Subcutaneous adipose tissue (tissue), 4 donors: ENCODE measurements around the gene RASGRF1. TPM values are rescaled to one million over a fixed set of nuclear protein-coding genes. Genes with fewer than 3 reads are reported as not detected.

Experiments
- total RNA-seq, 4 donors: library from RNA; depleted of rRNA; stranded (reverse); fragments of >200 nt; gene quantifications; one replicate each; pipeline ENCODE4 v1.1.0, GENCODE V29; 2016
- TF ChIP-seq, protein P1 (sequence below): fragments of 450-650 bp; IDR thresholded peaks from one replicate; pipeline ENCODE4 v1.5.1; 2016; ENCODE audit warnings: low read depth, mild to moderate bottlenecking, control low read depth, antibody characterized with exemption, moderate library complexity

Gene RASGRF1, protein sequence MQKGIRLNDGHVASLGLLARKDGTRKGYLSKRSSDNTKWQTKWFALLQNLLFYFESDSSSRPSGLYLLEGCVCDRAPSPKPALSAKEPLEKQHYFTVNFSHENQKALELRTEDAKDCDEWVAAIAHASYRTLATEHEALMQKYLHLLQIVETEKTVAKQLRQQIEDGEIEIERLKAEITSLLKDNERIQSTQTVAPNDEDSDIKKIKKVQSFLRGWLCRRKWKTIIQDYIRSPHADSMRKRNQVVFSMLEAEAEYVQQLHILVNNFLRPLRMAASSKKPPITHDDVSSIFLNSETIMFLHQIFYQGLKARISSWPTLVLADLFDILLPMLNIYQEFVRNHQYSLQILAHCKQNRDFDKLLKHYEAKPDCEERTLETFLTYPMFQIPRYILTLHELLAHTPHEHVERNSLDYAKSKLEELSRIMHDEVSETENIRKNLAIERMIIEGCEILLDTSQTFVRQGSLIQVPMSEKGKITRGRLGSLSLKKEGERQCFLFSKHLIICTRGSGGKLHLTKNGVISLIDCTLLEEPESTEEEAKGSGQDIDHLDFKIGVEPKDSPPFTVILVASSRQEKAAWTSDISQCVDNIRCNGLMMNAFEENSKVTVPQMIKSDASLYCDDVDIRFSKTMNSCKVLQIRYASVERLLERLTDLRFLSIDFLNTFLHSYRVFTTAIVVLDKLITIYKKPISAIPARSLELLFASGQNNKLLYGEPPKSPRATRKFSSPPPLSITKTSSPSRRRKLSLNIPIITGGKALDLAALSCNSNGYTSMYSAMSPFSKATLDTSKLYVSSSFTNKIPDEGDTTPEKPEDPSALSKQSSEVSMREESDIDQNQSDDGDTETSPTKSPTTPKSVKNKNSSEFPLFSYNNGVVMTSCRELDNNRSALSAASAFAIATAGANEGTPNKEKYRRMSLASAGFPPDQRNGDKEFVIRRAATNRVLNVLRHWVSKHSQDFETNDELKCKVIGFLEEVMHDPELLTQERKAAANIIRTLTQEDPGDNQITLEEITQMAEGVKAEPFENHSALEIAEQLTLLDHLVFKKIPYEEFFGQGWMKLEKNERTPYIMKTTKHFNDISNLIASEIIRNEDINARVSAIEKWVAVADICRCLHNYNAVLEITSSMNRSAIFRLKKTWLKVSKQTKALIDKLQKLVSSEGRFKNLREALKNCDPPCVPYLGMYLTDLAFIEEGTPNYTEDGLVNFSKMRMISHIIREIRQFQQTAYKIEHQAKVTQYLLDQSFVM (N-terminal part only)
- total RNA-seq: 1 to 10 TPM in 1 of 4 donors, under 1 TPM in 2, not detected in 1; under 0.01 to 1.7 (median 0.22) TPM

DNA sequence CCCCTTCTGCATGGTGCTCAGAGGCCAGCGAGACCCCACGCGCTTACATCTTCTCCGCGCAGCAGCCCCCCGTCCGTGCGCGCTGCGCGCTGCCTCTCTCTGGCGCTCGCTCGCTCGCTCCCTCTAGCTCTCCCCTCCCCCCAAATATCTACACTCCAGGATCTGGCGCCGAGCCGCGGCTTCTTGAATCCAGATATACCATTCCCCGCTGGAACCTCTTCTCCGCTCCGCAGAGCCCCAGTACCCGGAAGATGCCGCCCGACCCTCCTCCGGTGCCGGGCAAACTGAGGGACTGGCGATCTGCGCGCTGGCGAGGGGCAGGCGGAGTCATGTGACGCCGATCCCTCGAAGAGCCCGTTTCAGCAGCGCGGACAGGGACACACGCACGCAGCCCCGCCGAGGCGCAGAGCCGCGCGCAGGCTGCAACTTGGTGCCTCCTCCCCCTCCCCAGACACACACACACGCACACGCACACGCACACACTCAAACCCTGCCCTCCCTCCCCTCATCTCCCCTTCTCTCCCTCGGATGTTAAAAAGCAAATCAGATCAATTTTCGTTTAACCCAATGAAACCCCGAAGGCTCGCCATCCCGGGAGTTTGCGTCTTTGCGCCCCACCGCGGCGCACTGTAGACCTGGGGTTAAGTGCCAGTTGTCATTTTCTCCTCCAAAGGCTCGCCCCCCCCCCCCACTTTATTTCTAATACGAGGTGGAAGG, at the start of gene RASGRF1:
Gene RASGRF1 (minus strand): TSS at position 294 of the 717 bp plus-strand sequence. CDS start 282 bp downstream, at position 12.
- TF ChIP-seq, protein P1, sequence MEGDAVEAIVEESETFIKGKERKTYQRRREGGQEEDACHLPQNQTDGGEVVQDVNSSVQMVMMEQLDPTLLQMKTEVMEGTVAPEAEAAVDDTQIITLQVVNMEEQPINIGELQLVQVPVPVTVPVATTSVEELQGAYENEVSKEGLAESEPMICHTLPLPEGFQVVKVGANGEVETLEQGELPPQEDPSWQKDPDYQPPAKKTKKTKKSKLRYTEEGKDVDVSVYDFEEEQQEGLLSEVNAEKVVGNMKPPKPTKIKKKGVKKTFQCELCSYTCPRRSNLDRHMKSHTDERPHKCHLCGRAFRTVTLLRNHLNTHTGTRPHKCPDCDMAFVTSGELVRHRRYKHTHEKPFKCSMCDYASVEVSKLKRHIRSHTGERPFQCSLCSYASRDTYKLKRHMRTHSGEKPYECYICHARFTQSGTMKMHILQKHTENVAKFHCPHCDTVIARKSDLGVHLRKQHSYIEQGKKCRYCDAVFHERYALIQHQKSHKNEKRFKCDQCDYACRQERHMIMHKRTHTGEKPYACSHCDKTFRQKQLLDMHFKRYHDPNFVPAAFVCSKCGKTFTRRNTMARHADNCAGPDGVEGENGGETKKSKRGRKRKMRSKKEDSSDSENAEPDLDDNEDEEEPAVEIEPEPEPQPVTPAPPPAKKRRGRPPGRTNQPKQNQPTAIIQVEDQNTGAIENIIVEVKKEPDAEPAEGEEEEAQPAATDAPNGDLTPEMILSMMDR: no peak

DNA sequence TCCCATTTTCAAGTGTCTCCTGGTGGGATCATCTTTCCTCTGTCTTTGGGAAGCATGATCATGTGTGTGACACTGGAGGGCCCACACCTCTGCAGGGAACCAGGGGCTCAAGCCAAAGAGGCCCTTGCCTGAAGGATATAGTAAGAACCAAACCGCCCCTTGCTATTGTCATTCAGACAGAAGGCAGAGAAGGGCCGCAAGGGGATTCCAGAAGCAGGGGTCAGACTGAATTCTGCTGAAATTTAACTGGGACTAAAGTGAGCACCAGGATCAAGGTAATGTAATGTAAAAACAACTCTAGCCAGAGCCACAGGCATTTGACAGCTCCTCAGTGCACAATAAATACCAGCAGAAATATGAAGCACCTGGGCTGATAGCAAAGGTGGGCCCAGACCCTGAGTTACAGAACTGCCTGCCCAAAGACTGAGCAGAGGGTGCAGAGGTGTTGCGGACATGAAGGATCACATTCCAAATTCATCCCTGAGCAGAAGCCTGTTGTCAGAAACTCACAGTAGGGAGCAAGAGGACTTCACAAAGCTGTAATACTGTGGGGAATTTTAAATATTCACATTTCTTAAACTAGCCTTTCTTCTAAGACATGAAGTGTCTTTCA, 46.0 kb upstream of the RASGRF1 start:
- TF ChIP-seq, protein P1: no peak

DNA sequence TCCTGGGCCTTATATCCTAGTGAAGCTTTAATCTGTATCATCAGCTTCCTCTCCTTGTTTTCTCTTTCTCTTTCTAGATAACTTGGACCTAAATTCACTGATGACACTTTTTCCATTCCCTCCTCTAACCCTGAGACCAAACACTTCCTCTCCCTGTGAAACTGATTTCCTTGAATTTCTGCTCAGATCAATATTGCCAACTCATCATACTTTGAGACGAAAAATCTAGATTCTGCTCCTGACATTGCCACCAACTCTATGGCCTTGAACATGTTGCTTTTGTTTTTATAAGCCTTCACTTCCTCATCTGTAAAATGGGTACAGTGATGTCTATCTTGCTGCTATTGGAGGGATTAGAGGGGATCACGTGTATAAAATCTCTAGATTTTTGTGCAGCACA, 42.7 kb upstream of the RASGRF1 start:
- TF ChIP-seq, protein P1: no peak

- TF ChIP-seq, protein P1: no peak
Measured at GRCh38 chr15:79132770-79133169, 42.2 kb upstream of the RASGRF1 start.

DNA sequence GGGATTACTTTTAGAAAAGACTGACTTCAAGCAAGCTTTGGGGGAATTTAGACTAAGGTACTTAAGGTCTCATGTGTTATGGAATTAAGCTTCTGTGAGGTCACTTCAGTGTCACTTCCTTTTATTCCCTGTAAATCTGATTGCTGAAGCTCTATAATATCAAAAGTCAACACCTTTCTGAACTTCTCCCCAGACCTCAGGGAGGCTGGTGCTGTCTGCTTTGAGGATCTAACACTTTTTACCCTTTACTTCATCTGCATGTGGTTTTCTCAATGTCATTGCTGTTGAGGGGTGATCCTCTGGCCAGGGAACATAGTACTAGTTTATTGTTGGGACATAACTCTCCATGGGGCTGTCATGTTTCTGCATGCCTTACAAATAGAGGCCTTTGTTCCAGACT, 41.8 kb upstream of the RASGRF1 start:
- TF ChIP-seq, protein P1: no peak

DNA sequence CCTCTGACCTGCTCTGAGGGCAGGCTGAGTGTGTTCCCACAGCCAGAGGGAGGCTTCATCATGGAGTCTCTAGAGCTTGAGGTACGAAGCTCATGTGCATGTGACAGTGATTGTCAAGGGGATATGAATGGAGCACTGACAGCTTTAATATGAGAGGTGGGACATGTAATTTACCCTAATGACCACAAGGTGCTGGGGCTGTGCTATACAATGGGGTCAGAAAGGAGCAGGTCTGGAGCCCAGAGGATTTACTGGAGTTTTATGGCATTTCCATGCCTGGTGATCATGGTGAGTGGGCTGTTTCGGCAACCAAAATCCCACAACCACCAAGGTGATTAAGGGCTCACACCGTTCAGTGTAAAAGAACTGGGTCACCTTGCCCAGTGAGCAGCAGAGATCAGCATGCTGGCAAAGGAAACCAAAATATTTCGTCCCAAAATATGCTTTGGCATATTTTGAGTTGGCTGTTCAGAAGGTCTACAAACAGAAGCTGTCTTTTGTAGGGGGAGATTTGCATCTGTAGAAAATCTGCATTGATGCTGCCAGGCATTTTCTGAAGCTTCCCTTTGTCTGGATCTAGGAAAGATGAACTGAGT, 40.1 kb upstream of the RASGRF1 start:
- TF ChIP-seq, protein P1: no peak
